Keratinocyte (primary cell): ENCODE data around the gene NLRC5.

Experiments
- EZH2 ChIP-seq: IDR thresholded peaks from one replicate; pipeline ENCODE4 v1.6.1; 2012; ENCODE audit warnings: inconsistent platforms, mild to moderate bottlenecking, low read length, moderate library complexity
- TF ChIP-seq, protein P1 (sequence below), 3 experiments: IDR thresholded peaks in 1 of 3; conservative IDR thresholded peaks in 1 of 3; optimal IDR thresholded peaks in 1 of 3; 2 replicates in 2 of 3; 3 replicates in 1 of 3; pipeline versions ENCODE3 to v1.5.1; 2011; ENCODE audit warnings: low read length in 3 of 3, mild to moderate bottlenecking in 3 of 3, moderate library complexity in 2 of 3, control low read depth in 1 of 3, inconsistent platforms in 1 of 3; ENCODE audit not compliant: insufficient read depth in 2 of 3; ENCODE audit errors: extremely low read depth in 1 of 3

DNA sequence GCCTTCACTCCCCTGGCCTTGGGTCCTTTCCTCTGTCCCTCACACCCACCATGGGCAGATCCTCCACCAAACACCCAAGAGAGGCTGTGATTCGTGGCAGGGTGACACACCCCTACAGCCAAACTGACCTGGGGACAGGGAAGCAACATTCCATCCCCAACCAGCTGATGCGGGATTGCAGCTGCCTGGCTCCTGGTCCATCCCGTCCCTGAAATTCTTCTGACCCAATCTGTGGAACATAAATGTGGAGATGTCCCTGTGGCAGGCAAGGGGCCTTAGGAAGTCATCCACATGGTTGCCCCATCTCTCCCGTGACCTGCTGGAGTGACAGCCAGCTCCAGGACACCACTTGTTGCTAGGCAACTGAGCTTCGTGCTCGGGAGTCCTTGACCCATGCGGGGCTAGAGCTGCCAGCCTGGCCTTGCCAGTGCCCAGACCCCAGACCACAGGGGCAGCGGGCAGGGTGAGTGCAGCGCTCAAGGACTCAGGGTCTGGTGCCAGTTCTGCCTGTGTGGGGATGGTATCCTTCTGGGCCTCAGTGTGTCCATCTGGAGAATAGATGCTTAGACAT lies 69.0 kb downstream of the NLRC5 start:
- TF ChIP-seq, protein P1, sequence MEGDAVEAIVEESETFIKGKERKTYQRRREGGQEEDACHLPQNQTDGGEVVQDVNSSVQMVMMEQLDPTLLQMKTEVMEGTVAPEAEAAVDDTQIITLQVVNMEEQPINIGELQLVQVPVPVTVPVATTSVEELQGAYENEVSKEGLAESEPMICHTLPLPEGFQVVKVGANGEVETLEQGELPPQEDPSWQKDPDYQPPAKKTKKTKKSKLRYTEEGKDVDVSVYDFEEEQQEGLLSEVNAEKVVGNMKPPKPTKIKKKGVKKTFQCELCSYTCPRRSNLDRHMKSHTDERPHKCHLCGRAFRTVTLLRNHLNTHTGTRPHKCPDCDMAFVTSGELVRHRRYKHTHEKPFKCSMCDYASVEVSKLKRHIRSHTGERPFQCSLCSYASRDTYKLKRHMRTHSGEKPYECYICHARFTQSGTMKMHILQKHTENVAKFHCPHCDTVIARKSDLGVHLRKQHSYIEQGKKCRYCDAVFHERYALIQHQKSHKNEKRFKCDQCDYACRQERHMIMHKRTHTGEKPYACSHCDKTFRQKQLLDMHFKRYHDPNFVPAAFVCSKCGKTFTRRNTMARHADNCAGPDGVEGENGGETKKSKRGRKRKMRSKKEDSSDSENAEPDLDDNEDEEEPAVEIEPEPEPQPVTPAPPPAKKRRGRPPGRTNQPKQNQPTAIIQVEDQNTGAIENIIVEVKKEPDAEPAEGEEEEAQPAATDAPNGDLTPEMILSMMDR (optimal IDR thresholded peaks at IDR 0.05 in 1 of 3, IDR thresholded peaks at IDR 0.05 in 1 of 3, conservative IDR thresholded peaks at IDR 0.05 in 1 of 3; ENCODE audit: extremely low read depth in 1 of 3, insufficient read depth in 2 of 3, low read length in 3 of 3): no peak
- no peak for TF ChIP-seq EZH2
